Calu3 (cell line): ENCODE data around the gene PEPD. TPM values are rescaled to one million over a fixed set of nuclear protein-coding genes. Genes with fewer than 3 reads are reported as not detected.

ENCODE experiments used
- BruUV-seq: library from RNA; stranded (reverse); fragments of 400-500 nt; replicated peaks from 2 replicates; lab custom pipeline; 2021; lab: Mats Ljungman, UMichigan
- CTCF ChIA-PET: fragments of 300-600 bp; sonication (Branson Sonifier 250); formaldehyde crosslinking; loops from one replicate; lab custom pipeline; 2022; ENCODE audit warnings: antibody characterized with exemption; lab: Charles Lee
- DNase-seq: peaks from one replicate; pipeline ENCODE4 v3.0.0; 2022
- H3K27ac Mint-ChIP-seq: one replicate; pipeline ENCODE4 v1.8.0; 2022; ENCODE audit warnings: mixed read lengths; ENCODE audit not compliant: unreplicated experiment
- H3K27me3 Mint-ChIP-seq: one replicate; pipeline ENCODE4 v1.8.0; 2022; ENCODE audit warnings: mixed read lengths; ENCODE audit not compliant: unreplicated experiment
- H3K36me3 Mint-ChIP-seq: one replicate; pipeline ENCODE4 v1.8.0; 2022; ENCODE audit warnings: mild to moderate bottlenecking, moderate library complexity, mixed read lengths; ENCODE audit not compliant: insufficient read depth, unreplicated experiment
- H3K4me1 Mint-ChIP-seq: one replicate; pipeline ENCODE4 v1.8.0; 2022; ENCODE audit warnings: mild to moderate bottlenecking, low read depth, mixed read lengths; ENCODE audit not compliant: unreplicated experiment
- H3K4me3 Mint-ChIP-seq: one replicate; pipeline ENCODE4 v1.8.0; 2022; ENCODE audit warnings: mild to moderate bottlenecking, low read depth, moderate library complexity, mixed read lengths; ENCODE audit not compliant: unreplicated experiment
- H3K9me3 Mint-ChIP-seq: one replicate; pipeline ENCODE4 v1.8.0; 2022; ENCODE audit warnings: low read depth, mixed read lengths; ENCODE audit not compliant: unreplicated experiment
- CTCF ChIP-seq: fragments of 200-600 bp; IDR thresholded peaks from one replicate; pipeline ENCODE4 v1.8.0; 2022; ENCODE audit warnings: antibody characterized with exemption; ENCODE audit not compliant: unreplicated experiment
- intact Hi-C: fragments of 100-400 bp; cut with micrococcal nuclease; formaldehyde crosslinking; loops from one replicate; pipeline ENCODE4 v1.10.0; 2022; ENCODE audit not compliant: unreplicated experiment
- total RNA-seq: library from RNA; stranded (reverse); gene quantifications from 2 replicates; pipeline ENCODE4 v1.2.3, GENCODE V29; 2022

The PEPD gene
- total RNA-seq, 1 experiment from 2014 or later = 65.5 TPM

GRCh38 chr19:33509774-33510173 is 11.8 kb downstream of the PEPD start:
- no peak overlapping the region for H3K4me3 Mint-ChIP-seq
- H3K36me3 Mint-ChIP-seq = no peaks in the 10 kb centered on the region
- no peaks in the 10 kb centered on the region for H3K27me3 Mint-ChIP-seq
- no TSS peak for BruUV-seq
- no peak for TF ChIP-seq CTCF
- H3K27ac Mint-ChIP-seq = no peak overlapping the region
- CTCF ChIA-PET = no interaction called here
- H3K4me1 Mint-ChIP-seq = peaks cover 12% of the 10 kb centered on the region
- DNase-seq = no peak
- no peaks in the 10 kb centered on the region for H3K9me3 Mint-ChIP-seq
- intact Hi-C loops = no loop called here

GRCh38 chr19:33508941-33509614 is 12.5 kb downstream of the PEPD start:
- intact Hi-C loops = no loop called here
- no peak for DNase-seq
- CTCF ChIA-PET = no interaction called here
- no peaks in the 10 kb centered on the region for H3K9me3 Mint-ChIP-seq
- H3K36me3 Mint-ChIP-seq = no peaks in the 10 kb centered on the region
- peaks cover 12% of the 10 kb centered on the region for H3K4me1 Mint-ChIP-seq
- no peak for TF ChIP-seq CTCF
- H3K27me3 Mint-ChIP-seq = no peaks in the 10 kb centered on the region
- no peak overlapping the region for H3K4me3 Mint-ChIP-seq
- no TSS peak for BruUV-seq
- H3K27ac Mint-ChIP-seq = no peak overlapping the region

- peaks cover 12% of the 10 kb centered on the region for H3K4me1 Mint-ChIP-seq
- no peaks in the 10 kb centered on the region for H3K36me3 Mint-ChIP-seq
- CTCF ChIA-PET = no interaction called here
- no peaks in the 10 kb centered on the region for H3K27me3 Mint-ChIP-seq
- intact Hi-C loops = no loop called here
- H3K9me3 Mint-ChIP-seq = no peaks in the 10 kb centered on the region
- H3K27ac Mint-ChIP-seq = no peak overlapping the region
- DNase-seq = no peak
- BruUV-seq = no TSS peak
- no peak overlapping the region for H3K4me3 Mint-ChIP-seq
- TF ChIP-seq CTCF = no peak
Observed at GRCh38 chr19:33508431-33508830, 13.2 kb downstream of the PEPD start.

- H3K27me3 Mint-ChIP-seq = no peaks in the 10 kb centered on the region
- no peak overlapping the region for H3K4me3 Mint-ChIP-seq
- no peaks in the 10 kb centered on the region for H3K9me3 Mint-ChIP-seq
- no TSS peak for BruUV-seq
- CTCF ChIA-PET = no interaction called here
- H3K36me3 Mint-ChIP-seq = no peaks in the 10 kb centered on the region
- H3K27ac Mint-ChIP-seq = no peak overlapping the region
- peaks cover 12% of the 10 kb centered on the region for H3K4me1 Mint-ChIP-seq
- DNase-seq = no peak
- intact Hi-C loops = no loop called here
- no peak for TF ChIP-seq CTCF
Observed at GRCh38 chr19:33508009-33508408, 13.6 kb downstream of the PEPD start.
